Stimulated activated CD4-positive, alpha-beta T cell treated with anti-CD3 and anti-CD28 coated beads, TNF-alpha, amount 100 ng/mL, for 4 hours (primary cell): ENCODE results near the gene SAPCD1.
"Not testable (repeated sequence)": the region's sequence is repeated elsewhere in the genome, so short reads cannot be mapped to it uniquely, and the experiment has no call there.

Experiments
- DNase-seq, 3 experiments: peaks; one replicate each; pipeline ENCODE4 v3.0.0-alpha.2; 2020; ENCODE audit warnings: low read depth in 3 of 3

The SAPCD1 gene

GRCh38 chr6:31777667-31778050, 15.2 kb downstream of the SAPCD1 start:
- no peak for DNase-seq

GRCh38 chr6:31778193-31778592, 15.7 kb downstream of the SAPCD1 start:
- no peak for DNase-seq

GRCh38 chr6:31778999-31779885, 16.8 kb downstream of the SAPCD1 start:
- no peak for DNase-seq

- no peak for DNase-seq
These were observed 17.5 kb downstream of the SAPCD1 start for GRCh38 chr6:31779908-31780307.

- no peak for DNase-seq
These were observed 18.2 kb downstream of the SAPCD1 start for GRCh38 chr6:31780507-31781243.

- DNase-seq = no peak
These were observed 19.0 kb downstream of the SAPCD1 start for GRCh38 chr6:31781244-31782125.

- DNase-seq = no peak
These were observed 19.8 kb downstream of the SAPCD1 start for GRCh38 chr6:31782126-31782855.

- DNase-seq = no peak
These were observed 21.9 kb downstream of the SAPCD1 start for GRCh38 chr6:31784098-31784925.

- no peak for DNase-seq
These were observed 23.0 kb downstream of the SAPCD1 start for GRCh38 chr6:31785475-31785874.

- DNase-seq = no peak
These were observed 29.1 kb downstream of the SAPCD1 start for GRCh38 chr6:31791324-31792089.

- no peak for DNase-seq
These were observed 29.6 kb downstream of the SAPCD1 start for GRCh38 chr6:31792090-31792374.

GRCh38 chr6:31792761-31793171, 30.3 kb downstream of the SAPCD1 start:
- no peak for DNase-seq

GRCh38 chr6:31793927-31794245, 31.4 kb downstream of the SAPCD1 start:
- not testable (repeated sequence) for DNase-seq

GRCh38 chr6:31794294-31794865, 31.9 kb downstream of the SAPCD1 start:
- DNase-seq = no peak

- DNase-seq = no peak
These were observed 32.6 kb downstream of the SAPCD1 start for GRCh38 chr6:31794866-31795615.

GRCh38 chr6:31795616-31796298, 33.3 kb downstream of the SAPCD1 start, which contains the start of gene VARS1:
TSS of gene VARS1 (minus strand) at chr6:31795752. CDS start at chr6:31795217, 535 bp downstream.
- peak; percentile 66 to 80 (median 68) for DNase-seq

- no peak for DNase-seq
These were observed 34.5 kb downstream of the SAPCD1 start for GRCh38 chr6:31796993-31797385.

GRCh38 chr6:31797588-31797987, 35.1 kb downstream of the SAPCD1 start:
- no peak for DNase-seq
